ENCODE data around the gene SLFN13.
"Not testable (repeated sequence)": the region's sequence is repeated elsewhere in the genome, so short reads cannot be mapped to it uniquely, and the experiment has no call there.

SLFN13 gene

DNA sequence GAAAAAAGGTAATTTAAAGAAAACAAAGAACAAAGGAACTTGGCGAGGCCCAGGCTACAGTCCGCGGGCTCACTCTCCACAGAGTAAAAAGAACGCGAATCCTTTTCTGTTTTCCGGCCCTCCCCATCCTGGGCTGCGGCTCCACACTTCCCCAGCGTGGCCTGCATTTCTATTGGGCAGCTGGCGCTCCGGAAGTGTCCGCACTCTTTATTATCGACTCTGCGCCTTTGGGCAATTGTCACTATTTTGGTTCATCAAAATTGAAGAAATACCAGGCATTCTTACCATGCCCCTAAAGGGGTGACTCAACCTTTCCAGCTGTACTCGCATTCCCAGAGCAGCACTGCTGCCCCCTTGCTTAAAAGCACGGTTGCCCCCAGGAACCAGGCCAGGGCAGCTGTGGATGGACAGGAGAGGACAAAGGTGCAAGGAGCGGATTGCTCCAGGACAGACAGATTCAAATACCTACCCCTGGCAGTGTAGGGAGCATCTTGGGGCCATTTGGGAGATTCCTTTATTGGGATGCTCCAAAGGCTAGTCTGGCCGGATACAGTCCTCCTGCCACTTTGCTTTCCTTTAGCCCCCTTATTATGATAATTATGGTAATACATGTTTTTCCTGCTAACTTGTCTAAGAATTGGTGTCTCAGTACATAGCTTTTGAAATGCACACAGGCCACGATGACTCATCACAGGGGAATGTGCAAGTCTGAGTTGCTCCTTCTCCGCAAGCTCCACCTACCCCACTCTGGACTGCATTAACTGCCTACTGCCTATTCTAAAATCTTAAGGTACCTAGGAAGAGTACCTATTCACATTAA, 15.3 kb downstream of the SLFN13 start:
- DNase-seq (ENCODE audit: low read depth in 2 of 3, low spot score in 1 of 3), result peak; percentile 44 to 68 (median 53)

DNA sequence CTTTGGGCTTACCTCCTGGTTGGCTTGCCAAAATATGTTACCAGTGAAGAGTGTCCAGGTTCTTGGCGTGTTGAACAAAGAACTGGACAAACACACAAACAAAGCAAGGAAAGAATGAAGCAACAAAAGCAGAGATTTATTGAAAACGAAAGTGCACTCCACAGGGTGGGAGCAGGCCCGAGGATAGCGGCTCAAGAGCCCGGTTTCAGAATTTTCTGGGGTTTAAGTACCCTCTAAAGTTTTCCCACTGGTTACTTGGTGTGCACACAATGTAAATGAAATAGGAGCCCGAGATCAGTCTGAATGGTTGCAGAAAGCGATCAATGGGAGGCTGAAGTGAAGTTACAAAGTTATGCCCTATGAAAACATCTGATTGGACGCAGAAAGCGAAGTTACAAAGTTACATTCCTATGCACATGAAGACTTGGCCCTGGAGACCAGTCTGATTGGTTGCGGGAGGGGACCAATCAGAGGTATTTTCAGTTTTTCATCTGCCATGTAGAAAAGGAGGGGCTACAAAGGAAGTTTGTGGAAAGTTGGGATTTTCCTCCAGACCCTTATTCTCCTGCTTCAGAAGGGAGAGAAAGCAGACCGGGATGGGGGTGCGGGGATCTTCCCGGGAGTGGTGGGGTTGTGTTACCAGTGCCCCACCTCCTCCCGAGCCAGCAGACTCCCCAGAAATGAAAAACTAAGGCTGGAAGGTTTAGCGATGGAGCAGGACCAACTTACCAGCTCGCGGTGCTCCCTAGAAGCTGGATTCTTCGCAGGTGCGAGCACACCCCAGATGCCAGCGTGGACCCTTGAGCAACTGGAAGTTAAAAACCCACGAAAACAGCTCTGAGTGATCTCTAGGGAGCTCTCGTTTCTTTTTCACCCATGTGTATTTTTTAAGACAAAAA, 16.1 kb downstream of the SLFN13 start, which contains the start of gene SLFN12:
Gene SLFN12 (minus strand): TSS at position 325 of the 899 bp plus-strand sequence. CDS start 9,472 bp downstream, outside the sequence.
- DNase-seq (ENCODE audit: low read depth in 2 of 3, low spot score in 1 of 3), result peak; percentile 12 to 35 (median 15)

DNA sequence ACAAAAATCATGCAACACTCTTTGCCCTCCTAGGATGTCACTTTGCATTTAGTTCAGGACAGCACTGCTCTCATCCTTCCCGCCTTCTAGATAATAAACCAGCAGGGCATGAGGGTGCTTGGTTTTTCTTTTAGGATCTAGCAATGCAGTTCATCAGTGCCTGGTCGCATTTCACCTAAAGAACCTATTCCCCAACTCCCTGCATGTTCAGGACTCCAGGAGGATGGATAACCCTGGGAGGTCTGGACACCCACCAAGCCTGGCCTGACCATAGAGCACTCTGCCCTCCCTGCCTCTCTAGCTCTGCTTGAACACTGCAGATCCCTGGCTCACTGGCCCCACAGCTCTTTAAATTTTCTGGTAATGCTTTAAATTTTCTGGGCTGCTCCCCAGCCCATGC, 18.9 kb downstream of the SLFN13 start:
- DNase-seq (ENCODE audit: low read depth in 2 of 3, low spot score in 1 of 3), result no peak

DNA sequence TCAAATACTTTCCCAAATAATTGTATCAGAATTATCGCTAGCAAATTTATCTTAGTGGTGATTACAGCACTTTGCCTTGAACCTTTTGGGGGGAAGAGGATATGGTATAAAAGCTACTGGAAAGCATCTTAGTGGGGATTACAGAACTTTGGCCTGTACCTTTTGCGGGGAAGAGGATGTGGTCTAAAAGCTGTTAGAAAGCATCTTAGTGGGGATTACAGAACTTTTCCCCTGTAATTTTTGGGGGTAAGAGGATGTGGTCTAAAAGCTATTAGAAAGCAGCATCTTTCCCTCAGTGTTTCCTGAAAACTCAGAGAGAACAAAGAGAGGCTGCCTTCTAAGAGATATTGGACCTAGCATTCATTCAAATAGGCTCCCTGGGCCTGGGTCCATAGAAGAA, 20.3 kb downstream of the SLFN13 start:
- no peak for DNase-seq (ENCODE audit: low read depth in 2 of 3, low spot score in 1 of 3)

DNA sequence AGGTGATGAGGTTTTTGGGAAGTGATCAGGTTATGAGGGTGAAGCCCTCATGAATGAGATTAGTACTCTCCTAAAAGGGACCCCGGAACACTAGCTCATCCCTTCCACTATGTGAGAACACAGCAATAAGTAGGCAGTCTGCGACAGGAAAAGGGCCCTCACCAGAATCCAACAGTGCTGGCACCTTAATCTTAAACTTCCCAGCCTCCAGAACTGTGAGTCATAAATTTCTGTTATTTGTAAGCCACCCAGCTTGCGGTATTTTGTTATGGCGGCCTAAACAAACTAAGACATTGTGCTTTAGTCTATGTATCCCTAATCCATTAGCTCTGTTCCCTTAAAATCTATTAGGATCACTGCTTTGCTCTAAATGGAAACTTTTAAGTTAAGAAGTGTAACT, 24.8 kb downstream of the SLFN13 start:
- no peak for DNase-seq (ENCODE audit: low read depth in 2 of 3, low spot score in 1 of 3)

DNA sequence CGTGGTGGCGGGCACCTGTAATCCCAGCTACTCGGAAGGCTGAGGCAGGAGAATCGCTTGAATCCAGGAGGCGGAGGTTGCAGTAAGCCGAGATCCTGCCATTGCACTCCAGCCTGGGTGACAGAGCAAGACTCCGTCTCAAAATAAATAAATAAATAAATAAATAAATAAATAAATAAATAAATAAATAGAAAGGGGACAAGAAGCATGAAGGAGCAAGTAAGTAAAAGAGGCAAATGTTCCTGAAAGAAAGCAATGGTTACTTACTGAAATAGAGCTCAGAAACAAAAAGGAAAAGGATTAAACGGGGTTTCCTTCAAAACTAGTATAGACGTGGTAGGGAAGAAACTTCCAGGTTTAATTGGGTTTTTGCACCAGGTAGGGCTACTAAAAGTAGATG, 27.5 kb downstream of the SLFN13 start:
- DNase-seq (ENCODE audit: low read depth in 2 of 3, low spot score in 1 of 3), result not testable (repeated sequence)

DNA sequence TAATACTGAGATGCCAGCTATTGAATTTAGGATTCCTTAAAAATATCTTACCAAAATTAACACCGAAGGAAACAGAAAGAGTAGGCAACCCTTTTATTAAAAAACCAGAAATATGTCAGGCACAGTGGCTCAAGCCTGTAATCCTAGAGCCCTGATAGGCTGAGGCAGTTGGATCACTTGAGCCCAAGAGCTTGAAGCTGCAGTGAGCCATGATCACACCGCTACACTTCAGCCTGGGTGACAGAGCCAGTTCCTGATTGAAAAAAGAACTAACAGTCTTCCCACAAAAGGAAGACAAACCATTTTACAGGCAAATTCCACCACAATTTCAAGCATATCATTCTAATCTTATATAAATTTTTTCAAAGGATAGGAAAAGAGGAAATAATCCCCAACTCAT, 31.9 kb downstream of the SLFN13 start:
- DNase-seq (ENCODE audit: low read depth in 2 of 3, low spot score in 1 of 3), result no peak

DNA sequence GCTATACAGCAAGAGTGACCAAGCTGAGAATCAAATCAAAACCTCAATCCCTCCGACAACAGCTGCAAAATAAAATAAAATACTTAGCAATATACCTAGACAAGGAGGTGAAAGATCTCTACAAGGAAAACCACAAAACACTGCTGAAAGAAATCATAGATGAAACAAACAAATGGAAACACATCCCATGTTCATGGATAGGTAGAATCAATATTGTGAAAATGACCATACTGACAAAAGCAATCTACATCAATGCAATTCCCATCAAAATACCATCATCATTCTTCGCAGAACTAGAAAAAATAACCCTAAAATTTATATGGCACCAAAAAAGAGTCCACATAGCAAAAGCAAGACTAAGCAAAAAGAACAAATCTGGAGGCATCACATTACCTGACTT, 33.9 kb downstream of the SLFN13 start:
- DNase-seq (ENCODE audit: low read depth in 2 of 3, low spot score in 1 of 3), result not testable (repeated sequence)

DNA sequence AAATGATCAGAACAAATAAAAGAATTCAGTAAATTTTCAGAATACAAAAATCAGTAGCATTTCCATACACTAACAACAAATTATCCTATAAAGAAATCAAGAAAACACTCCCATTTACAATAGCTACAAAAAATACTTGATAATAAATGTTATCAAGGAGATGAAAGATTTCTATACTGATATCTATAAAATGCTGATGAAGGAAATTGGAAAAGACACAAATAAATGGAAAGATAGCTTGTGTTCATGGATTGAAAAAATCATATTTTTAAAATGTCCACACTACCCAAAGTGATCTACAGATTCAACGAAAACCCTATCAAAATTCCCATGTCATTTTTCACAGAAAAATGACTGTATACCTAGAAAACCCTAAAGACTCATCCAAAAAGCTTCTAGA, 34.3 kb downstream of the SLFN13 start:
- no peak for DNase-seq (ENCODE audit: low read depth in 2 of 3, low spot score in 1 of 3)

DNA sequence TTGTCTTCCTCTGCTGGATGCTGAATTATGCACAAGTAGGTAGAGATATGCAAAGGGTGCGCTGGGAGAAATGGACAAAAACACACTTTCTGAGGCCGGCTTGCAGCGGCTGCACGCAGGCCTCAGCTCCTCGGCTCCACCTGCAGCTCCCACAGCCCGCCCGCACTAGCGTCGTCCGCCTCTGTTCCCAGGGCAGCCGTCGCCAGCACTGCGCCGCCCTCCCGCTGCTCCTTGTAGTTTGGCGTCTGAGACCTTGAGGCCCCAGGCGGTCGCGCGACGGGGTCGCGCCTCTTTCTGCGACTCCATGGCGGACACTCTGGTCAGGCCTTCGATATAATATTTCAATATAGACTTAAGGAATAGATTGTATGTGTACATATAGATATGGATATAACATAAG, 41.0 kb downstream of the SLFN13 start:
- DNase-seq (ENCODE audit: low read depth in 2 of 3, low spot score in 1 of 3), result no peak

DNA sequence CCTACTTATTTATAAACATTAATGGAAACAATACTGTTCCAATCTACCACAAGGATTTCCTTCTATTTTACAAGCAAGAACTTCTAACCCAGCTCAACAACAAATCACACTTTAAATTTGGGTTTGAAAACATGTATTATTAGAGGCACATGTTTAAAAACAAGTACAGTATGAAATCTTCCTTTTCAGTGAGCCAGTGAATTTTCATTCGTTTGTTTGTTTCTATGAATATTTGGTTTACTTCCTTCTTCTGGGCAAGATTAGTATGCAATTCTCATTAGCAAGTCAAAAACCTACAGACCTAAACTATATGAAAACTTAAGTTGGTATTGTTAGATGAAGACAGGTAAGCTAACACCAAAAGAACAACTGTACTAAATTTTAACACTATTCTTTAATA, 42.0 kb downstream of the SLFN13 start:
- no peak for DNase-seq (ENCODE audit: low read depth in 2 of 3, low spot score in 1 of 3)

DNA sequence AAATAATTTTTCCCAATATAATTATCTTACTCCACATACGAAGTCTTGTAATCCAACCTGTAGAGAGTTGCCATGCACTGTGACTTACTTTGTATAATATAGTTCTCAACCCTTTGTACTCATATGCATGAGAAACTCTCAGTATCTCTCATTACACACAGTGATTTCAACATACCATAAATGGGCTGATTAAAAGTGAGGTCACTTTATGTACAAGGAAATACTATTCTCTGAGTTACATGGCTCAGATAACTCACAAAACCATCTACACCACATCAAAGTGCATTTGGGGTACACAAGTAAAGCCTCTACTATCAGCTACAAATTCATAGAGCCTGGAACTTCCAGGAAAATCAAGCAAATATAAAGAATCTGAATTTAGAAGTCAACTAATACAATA, 44.2 kb downstream of the SLFN13 start:
- no peak for DNase-seq (ENCODE audit: low read depth in 2 of 3, low spot score in 1 of 3)

DNA sequence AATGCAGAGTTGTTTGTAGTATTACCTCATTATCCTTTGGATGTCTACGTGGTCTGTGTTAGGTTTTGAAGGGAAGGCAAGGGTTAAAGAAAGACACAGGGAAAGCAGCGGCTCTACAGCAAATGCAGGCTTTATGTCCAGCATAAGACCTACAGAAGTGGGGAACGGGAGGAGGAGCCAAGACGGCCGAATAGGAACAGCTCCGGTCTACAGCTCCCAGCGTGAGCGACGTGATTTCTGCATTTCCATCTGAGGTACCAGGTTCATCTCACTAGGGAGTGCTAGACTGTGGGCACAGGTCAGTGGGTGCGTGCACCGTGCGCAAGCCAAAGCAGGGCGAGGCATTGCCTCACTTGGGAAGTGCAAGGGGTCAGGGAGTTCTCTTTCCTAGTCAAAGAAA, 54.8 kb downstream of the SLFN13 start:
- DNase-seq (ENCODE audit: low read depth in 2 of 3, low spot score in 1 of 3), result not testable (repeated sequence)

DNA sequence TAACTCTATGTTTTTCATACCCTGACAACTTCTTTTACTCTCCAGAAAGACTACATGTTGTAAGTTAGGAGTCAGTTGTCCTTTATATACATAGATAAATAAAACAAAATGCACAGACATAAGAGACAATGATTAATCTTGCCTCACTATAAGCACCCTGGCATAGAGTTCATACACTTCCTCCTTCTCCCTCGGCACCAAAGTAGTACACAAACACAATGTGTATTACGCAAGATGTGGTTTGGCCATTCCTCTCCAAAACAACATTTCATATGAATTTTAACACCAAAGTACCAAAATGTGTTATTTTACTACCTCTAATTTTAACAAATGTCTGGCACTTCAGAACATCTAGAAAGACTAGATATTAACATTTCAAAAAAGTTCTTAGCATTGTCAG, 57.9 kb downstream of the SLFN13 start:
- no peak for DNase-seq (ENCODE audit: low read depth in 2 of 3, low spot score in 1 of 3)

DNA sequence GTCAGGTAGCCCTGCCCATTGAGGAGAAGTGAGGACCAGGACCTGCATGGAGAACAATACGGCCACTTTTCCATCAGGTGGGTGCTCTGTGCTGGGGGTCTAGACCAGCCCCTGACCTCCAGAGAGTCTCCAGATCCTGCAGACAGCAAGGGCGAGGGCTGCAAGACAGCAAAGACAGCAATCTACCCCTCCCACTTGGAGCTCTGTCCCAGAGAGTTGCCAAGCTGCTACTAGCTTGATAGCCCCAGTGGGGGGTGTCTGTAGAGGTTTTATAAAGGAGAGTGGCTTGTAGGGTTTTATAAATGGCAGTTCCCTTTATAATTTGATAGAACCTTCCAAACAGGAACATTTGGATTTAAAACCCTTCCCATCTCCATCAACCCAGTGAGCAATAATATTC, 58.4 kb downstream of the SLFN13 start:
- DNase-seq (ENCODE audit: low read depth in 2 of 3, low spot score in 1 of 3), result no peak

DNA sequence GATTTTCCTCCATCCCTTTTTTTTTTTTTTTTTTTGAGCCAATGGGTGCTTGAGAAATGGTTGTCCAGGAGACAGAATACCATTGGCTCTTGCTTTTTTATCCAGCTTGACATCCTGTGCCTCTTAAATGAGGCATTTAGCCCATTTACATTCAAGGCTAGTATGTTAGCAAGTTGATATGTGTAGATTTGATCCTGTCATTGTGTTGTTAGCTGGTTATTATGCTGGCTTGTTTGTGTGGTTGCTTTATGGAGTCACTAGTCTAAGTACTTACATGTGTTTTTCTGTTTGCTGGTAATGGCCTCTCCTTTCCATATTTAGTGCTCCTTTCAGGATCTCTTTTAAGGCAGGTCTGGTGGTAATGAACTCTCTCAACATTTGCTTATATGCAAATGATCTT, 61.1 kb downstream of the SLFN13 start:
- no peak for DNase-seq (ENCODE audit: low read depth in 2 of 3, low spot score in 1 of 3)
